Sigmoid colon (tissue), 7 donors: ENCODE data around the gene AJM1. TPM values are rescaled to one million over a fixed set of nuclear protein-coding genes. Genes with fewer than 3 reads are reported as not detected.

ENCODE experiments used
- DNase-seq: peaks from one replicate; pipeline ENCODE4 v3.0.0-alpha.2; 2019
- H3K27ac ChIP-seq, 4 donors: fragments of 200-600 bp; sonication (generic); one replicate each; pipeline ENCODE4 v1.5.1; 2016 to 2019; ENCODE audit warnings: mild to moderate bottlenecking in 1 of 4
- H3K27me3 ChIP-seq, 3 donors: fragments of 200-600 bp; sonication (generic); one replicate each; pipeline ENCODE4 v1.5.1; 2019; ENCODE audit warnings: mild to moderate bottlenecking in 1 of 3
- H3K36me3 ChIP-seq, 4 donors: fragments of 200-600 bp; sonication (generic); one replicate each; pipeline ENCODE4 v1.5.1; 2016 to 2019
- H3K4me1 ChIP-seq, 4 donors: fragments of 200-600 bp; sonication (generic); one replicate each; pipeline ENCODE4 v1.5.1; 2017 to 2019
- H3K4me3 ChIP-seq, 4 donors: fragments of 200-600 bp; sonication (generic); one replicate each; pipeline ENCODE4 v1.5.1; 2017 to 2019; ENCODE audit warnings: mild to moderate bottlenecking in 2 of 4, moderate library complexity in 1 of 4
- H3K9me3 ChIP-seq, 4 donors: fragments of 200-600 bp in 3 of 4; sonication (generic) in 3 of 4; one replicate each; pipeline versions ENCODE4 v1.5.1 to v1.6.1; 2013 to 2019
- EP300 ChIP-seq, 4 donors: sonication (generic); formaldehyde crosslinking; IDR thresholded peaks; one replicate each; pipeline ENCODE4 v1.6.1; 2017; ENCODE audit warnings: antibody characterized with exemption in 4 of 4
- POLR2A ChIP-seq, 2 donors: fragments of 450-650 bp; IDR thresholded peaks; one replicate each; pipeline ENCODE4 v1.6.1; 2016; ENCODE audit warnings: antibody characterized with exemption in 2 of 2, mild to moderate bottlenecking in 2 of 2, moderate library complexity in 2 of 2
- POLR2AphosphoS5 ChIP-seq, 4 donors: sonication (generic); formaldehyde crosslinking; IDR thresholded peaks; one replicate each; pipeline ENCODE4 v1.6.1; 2017; ENCODE audit warnings: antibody characterized with exemption in 4 of 4
- WGBS, 2 donors: extraction: QIAGEN DNeasy Blood & Tissue Kit; methylation state at CpG; one replicate each; pipeline ENCODE4 v1.1.7; 2013; 5-methylcytosine and 5-hydroxymethylcytosine counted together
- intact Hi-C: fragments of 100-400 bp; cut with DNase I; formaldehyde crosslinking; loops from one replicate; pipeline ENCODE4 v1.15.1; 2023
- polyA plus RNA-seq, 3 donors: library from polyadenylated mRNA; stranded (reverse); fragments of 200-250 nt; gene quantifications; one replicate each; pipeline ENCODE4 v1.2.3, GENCODE V29; 2013
- total RNA-seq, 4 donors: library from RNA; depleted of rRNA; stranded (reverse); fragments of >200 nt; gene quantifications; one replicate each; pipeline ENCODE4 v1.1.0, GENCODE V29; 2016
- TF ChIP-seq, protein P1 (sequence below), 4 experiments: fragments of 450-650 bp in 3 of 4; fragments of 200-600 bp in 1 of 4; IDR thresholded peaks; one replicate each; pipeline ENCODE4 v1.5.1; 2016 to 2019; ENCODE audit warnings: antibody characterized with exemption in 4 of 4, mild to moderate bottlenecking in 3 of 4, moderate library complexity in 2 of 4
- donor health status: healthy with polysubstance abuse.
- donor health status: Bipolar disorder and iron deficiency.
- donor health status: healthy.

AJM1 gene
- total and polyA plus RNA-seq, 7 donors: 0.46 to 8.6 (median 4.3) TPM

DNA sequence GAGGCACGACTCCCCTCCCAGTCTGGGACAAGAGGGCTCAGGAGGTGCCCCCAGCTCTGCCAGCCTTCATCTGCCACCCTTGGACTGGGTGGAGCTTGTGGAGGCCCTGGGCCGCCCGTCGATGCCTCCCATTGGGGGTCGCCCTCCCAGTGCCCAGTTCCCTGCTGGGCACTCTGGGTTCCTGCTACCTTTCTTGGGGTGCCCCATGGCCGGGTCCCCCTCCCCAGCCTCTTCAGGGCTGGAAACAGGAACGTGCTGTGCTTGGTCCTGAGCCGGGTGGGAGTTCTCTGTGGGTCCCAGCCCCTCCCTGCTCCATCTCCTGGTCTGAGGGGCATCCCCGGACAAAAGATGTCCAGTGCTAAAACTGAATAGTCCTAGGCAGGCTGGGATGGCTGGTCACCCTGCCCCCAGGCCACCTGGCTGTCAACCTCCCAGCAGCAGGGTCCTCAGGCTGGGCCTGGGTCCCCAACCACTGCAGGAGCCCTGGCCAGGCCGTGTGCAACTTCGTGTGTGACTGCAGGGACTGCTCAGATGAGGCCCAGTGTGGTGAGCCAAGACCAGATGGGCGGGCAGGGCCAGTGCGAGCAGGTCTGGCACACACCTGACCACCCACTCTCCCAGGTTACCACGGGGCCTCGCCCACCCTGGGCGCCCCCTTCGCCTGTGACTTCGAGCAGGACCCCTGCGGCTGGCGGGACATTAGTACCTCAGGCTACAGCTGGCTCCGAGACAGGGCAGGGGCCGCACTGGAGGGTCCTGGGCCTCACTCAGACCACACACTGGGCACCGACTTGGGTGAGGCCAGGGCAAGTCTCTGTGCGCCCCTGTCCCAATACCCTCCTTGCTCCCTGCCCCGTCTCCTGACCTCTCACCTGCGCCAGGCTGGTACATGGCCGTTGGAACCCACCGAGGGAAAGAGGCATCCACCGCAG, 10.7 kb downstream of the AJM1 start:
- no peaks in the 10 kb centered on the region for H3K9me3 ChIP-seq
- peaks cover 0 to 7% (median 6%) of the 10 kb centered on the region in 3 donors for H3K27me3 ChIP-seq
- H3K27ac ChIP-seq: no peak overlapping the region
- TF ChIP-seq POLR2A (IDR thresholded peaks at IDR 0.05) (no peak), EP300 (IDR thresholded peaks at IDR 0.05) (no peak), POLR2AphosphoS5 (IDR thresholded peaks at IDR 0.05) (no peak)
- TF ChIP-seq, protein P1, sequence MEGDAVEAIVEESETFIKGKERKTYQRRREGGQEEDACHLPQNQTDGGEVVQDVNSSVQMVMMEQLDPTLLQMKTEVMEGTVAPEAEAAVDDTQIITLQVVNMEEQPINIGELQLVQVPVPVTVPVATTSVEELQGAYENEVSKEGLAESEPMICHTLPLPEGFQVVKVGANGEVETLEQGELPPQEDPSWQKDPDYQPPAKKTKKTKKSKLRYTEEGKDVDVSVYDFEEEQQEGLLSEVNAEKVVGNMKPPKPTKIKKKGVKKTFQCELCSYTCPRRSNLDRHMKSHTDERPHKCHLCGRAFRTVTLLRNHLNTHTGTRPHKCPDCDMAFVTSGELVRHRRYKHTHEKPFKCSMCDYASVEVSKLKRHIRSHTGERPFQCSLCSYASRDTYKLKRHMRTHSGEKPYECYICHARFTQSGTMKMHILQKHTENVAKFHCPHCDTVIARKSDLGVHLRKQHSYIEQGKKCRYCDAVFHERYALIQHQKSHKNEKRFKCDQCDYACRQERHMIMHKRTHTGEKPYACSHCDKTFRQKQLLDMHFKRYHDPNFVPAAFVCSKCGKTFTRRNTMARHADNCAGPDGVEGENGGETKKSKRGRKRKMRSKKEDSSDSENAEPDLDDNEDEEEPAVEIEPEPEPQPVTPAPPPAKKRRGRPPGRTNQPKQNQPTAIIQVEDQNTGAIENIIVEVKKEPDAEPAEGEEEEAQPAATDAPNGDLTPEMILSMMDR (IDR thresholded peaks at IDR 0.05): no peak
- H3K4me3 ChIP-seq: no peak overlapping the region
- H3K4me1 ChIP-seq: peaks cover 0 to 24% (median 24%) of the 10 kb centered on the region in 4 donors
- intact Hi-C loops: no loop called here
- peaks cover 0 to 6% (median 0%) of the 10 kb centered on the region in 4 donors for H3K36me3 ChIP-seq
- WGBS, 2 donors: 82 to 88% methylated on average over 29 of the region's 29 CpGs
- peak; percentile 60 for DNase-seq

DNA sequence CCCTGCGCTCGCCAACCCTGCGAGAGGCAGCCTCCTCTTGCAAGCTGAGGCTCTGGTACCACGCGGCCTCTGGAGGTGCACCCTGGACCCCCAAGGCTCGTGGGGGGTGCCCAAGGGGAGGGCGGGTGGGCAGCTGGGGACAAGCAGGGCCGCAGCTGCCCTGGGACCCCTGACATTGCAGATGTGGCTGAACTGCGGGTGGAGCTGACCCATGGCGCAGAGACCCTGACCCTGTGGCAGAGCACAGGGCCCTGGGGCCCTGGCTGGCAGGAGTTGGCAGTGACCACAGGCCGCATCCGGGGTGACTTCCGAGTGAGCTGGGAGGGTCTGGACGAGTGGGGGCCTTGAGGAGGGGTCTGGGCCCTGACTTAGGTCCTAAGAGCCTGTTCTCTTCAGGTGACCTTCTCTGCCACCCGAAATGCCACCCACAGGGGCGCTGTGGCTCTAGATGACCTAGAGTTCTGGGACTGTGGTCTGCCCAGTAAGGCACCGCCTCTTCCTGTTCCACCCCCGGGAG, 11.4 kb downstream of the AJM1 start:
- peak; percentile 61 for DNase-seq
- H3K4me1 ChIP-seq: peaks cover 0 to 24% (median 19%) of the 10 kb centered on the region in 4 donors
- intact Hi-C loops: no loop called here
- WGBS, 2 donors: 82 to 85% methylated on average over 18 of the region's 18 CpGs
- no peak overlapping the region for H3K4me3 ChIP-seq
- TF ChIP-seq EP300 (IDR thresholded peaks at IDR 0.05): no peak
- no peak for TF ChIP-seq POLR2AphosphoS5 (IDR thresholded peaks at IDR 0.05)
- TF ChIP-seq, protein P1 (IDR thresholded peaks at IDR 0.05): no peak
- TF ChIP-seq POLR2A (IDR thresholded peaks at IDR 0.05): no peak
- no peaks in the 10 kb centered on the region for H3K27me3 ChIP-seq
- no peaks in the 10 kb centered on the region for H3K9me3 ChIP-seq
- H3K27ac ChIP-seq: no peak overlapping the region
- H3K36me3 ChIP-seq: peaks cover 0 to 6% (median 0%) of the 10 kb centered on the region in 4 donors

DNA sequence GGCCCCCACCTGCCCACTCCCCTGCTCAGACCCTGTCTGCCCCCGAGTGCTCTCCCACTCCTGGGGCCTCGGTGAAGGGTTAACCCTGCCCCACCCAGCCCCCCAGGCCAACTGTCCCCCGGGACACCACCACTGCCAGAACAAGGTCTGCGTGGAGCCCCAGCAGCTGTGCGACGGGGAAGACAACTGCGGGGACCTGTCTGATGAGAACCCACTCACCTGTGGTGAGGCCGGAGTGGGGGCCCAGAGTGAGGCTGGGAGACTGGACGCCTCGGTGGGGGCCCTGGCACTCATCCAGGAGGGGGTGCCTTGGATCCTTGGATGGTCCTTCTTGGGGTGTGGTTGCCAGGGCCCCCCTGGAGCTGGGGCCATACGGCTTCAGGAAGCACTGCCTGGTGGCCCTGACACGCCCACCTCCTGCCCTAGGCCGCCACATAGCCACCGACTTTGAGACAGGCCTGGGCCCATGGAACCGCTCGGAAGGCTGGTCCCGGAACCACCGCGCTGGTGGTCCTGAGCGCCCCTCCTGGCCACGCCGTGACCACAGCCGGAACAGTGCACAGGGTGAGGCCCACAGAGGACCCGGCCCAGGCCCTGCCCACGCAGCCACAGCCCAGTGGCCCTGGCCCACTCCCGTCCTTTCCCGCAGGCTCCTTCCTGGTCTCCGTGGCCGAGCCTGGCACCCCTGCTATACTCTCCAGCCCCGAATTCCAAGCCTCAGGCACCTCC, 12.0 kb downstream of the AJM1 start:
- no peak overlapping the region for H3K27ac ChIP-seq
- intact Hi-C loops: no loop called here
- TF ChIP-seq, protein P1 (IDR thresholded peaks at IDR 0.05): no peak
- no peak for TF ChIP-seq POLR2AphosphoS5 (IDR thresholded peaks at IDR 0.05)
- no peak for TF ChIP-seq POLR2A (IDR thresholded peaks at IDR 0.05)
- TF ChIP-seq EP300 (IDR thresholded peaks at IDR 0.05): no peak
- no peaks in the 10 kb centered on the region for H3K9me3 ChIP-seq
- DNase-seq: peak; percentile 67
- WGBS, 2 donors: 64 to 72% methylated on average over 30 of the region's 30 CpGs
- H3K36me3 ChIP-seq: peaks cover 0 to 6% (median 0%) of the 10 kb centered on the region in 4 donors
- no peaks in the 10 kb centered on the region for H3K27me3 ChIP-seq
- H3K4me1 ChIP-seq: peaks cover 0 to 30% (median 24%) of the 10 kb centered on the region in 4 donors
- H3K4me3 ChIP-seq: no peak overlapping the region

DNA sequence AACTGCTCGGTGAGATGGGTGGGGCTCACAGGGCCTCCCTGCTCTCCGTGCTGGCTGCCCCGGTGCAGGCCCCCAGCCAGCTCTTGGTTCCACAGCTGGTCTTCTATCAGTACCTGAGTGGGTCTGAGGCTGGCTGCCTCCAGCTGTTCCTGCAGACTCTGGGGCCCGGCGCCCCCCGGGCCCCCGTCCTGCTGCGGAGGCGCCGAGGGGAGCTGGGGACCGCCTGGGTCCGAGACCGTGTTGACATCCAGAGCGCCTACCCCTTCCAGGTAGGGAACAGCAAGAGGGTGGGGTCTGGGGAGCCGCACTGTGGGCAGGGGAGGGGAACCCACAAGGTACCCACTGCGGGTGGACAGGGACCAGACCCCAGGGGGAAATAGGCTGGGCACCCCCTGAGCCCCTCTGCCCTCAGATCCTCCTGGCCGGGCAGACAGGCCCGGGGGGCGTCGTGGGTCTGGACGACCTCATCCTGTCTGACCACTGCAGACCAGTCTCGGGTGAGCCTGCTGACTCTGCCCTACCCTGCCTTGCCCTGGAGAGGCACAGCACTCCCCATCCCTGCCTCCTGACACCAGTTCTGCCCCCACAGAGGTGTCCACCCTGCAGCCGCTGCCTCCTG, 12.7 kb downstream of the AJM1 start:
- WGBS, 2 donors: 84 to 86% methylated on average over 23 of the region's 23 CpGs
- H3K27ac ChIP-seq: no peak overlapping the region
- intact Hi-C loops: no loop called here
- DNase-seq: no peak
- H3K4me3 ChIP-seq: no peak overlapping the region
- TF ChIP-seq, protein P1 (IDR thresholded peaks at IDR 0.05): no peak
- TF ChIP-seq POLR2A (IDR thresholded peaks at IDR 0.05) (no peak), POLR2AphosphoS5 (IDR thresholded peaks at IDR 0.05) (no peak), EP300 (IDR thresholded peaks at IDR 0.05) (no peak)
- no peaks in the 10 kb centered on the region for H3K27me3 ChIP-seq
- peaks cover 0 to 6% (median 0%) of the 10 kb centered on the region in 4 donors for H3K36me3 ChIP-seq
- no peaks in the 10 kb centered on the region for H3K9me3 ChIP-seq
- H3K4me1 ChIP-seq: peaks cover 0 to 32% (median 25%) of the 10 kb centered on the region in 4 donors
